GM19328 (cell line): ENCODE measurements around the gene CALHM4.
A peak's percentile ranks its signal among the peaks of the same experiment; 100 is the strongest.

Source experiments
- ATAC-seq: cut with Tn5 transposase; IDR thresholded peaks from one replicate; pipeline ENCODE4 v1.9.1; 2021; ENCODE audit warnings: mild to moderate bottlenecking, moderate library complexity; ENCODE audit not compliant: unreplicated experiment

CALHM4 gene

DNA sequence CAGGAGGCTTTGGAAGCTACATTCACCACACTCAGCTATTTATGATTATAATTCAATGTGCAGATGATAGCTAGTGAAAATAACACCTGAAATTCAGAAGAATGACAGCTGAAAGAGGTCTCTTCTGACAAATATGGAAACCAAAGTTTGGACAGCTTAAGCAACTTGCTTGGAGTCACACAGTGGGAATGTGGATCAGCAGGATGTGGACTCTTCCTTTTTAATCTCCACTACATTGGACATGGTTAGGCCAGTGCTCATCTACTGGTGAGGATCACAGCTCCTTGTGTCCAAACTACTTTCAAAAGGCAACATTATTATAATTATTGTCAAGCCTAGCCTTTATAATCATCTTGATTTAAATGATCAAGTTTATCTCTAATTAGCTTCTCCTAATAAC is 18.4 kb upstream of the CALHM4 start:
- ATAC-seq, result no peak

DNA sequence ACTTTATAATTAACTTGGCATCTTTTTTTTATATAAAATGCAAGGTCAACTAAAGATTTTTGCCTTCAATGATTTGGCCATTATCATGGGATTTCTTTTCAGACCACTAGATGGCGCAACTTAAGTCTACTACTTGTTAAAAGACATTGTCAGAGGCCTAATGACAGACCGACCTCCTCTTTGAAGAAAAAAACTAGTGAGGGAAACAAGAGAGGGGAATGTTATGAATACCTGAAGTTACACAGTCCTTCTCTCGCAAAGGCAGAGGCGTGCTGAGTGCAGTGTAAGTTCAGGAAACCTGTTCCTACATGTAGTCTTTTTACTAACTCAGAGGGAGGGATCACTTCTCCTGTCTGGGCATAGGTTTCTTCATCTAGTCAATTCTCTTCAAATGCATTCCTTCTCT is 17.3 kb upstream of the CALHM4 start:
- peak; percentile 56 for ATAC-seq

DNA sequence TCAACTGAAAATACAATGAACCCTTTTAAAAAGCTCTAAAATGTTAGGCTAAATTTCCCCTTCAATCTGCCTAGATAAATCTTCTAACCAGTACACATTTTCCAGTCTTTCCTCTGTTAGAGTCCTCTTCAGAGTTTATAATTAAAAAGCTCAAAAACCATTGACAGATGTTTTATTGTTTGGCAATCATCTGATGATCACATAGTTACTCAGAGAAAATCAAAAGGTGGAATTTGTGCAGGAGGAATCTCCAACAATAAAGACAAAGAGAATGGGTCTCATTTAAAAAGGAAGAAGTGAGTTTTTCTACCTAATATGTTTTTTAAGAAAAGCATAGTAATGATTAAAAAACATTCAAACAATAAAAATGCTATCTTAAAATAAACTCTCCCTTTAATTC is 11.1 kb upstream of the CALHM4 start:
- ATAC-seq, result no peak

DNA sequence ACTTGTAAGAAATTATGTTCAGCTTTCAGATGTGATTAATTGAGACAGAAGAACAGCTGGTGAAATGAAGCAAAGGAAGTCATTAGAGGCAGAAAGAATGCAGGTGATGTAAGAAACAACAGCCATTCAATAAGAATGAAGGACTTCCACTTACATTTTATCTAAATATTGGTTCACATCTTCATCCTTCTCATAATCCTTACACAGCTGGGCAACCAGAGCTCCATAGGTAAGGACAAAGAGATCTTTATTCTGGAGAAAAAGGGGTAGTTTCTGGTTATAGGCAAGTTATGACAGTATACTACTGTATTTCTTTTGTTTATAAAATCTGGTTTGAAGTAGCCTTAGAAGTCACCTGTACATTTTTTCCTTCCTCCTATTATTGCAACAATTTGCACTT is 10.4 kb upstream of the CALHM4 start:
- no peak for ATAC-seq

DNA sequence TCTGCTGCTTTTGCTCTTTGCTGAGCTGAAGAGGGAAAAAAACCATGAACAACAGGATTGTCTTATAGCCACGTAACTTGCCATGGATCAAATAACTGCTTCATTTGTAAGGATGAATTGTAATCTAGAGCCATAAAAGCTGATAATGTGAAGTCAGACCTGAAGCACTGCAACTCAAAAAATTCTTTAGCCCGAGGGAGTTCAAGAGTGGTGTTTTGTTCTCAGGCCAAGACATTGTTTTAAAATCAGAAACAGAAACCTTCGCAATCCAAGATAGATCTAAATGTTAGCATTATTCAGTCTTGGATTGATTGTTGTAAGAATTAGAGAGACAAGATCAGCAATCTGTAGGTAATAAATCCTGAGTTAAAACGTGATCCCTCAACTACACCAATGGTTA is 7.9 kb upstream of the CALHM4 start, which contains the start of gene TRAPPC3L:
Gene TRAPPC3L (minus strand): TSS at position 34 of the 400 bp plus-strand sequence. CDS start 170 bp downstream, outside the sequence.
- ATAC-seq, result no peak

DNA sequence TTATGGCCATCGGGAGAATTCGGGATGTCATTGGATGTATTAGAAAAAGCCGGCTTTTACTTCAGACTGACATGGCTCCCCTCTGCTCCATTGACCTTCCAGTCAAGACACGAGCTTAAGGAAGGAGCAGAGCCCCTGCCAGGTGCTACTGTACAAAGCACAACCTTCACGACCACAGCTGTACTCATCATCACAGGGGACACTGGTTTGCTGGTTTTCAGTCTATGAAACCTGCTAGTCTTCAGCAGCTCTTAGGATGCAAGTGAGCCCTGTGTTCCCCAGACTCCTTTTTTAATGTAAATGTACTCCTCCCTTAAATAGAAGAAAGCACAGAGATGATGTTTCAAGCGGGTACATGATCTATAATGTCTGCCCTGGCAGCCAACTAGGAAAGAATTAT is 6.2 kb upstream of the CALHM4 start:
- no peak for ATAC-seq

DNA sequence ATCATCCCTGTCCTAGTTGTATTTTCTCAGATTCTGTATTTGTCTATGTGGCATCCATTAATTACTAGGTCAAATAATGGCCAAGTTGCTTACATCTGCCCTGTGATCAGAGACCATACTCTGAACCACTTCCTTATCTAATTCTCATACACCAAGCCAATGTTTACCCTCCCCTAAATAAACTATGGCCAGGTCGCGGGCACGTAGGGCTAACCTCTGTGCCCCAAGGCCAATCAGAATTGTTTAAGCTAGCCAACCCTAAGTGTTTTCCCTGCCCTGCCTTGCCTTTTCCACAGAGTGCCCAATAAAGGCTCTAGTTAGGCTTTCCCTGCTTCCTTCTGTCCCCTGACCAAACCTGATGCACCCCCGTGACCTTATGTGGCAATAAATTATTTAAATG is 2.8 kb upstream of the CALHM4 start:
- no peak for ATAC-seq

DNA sequence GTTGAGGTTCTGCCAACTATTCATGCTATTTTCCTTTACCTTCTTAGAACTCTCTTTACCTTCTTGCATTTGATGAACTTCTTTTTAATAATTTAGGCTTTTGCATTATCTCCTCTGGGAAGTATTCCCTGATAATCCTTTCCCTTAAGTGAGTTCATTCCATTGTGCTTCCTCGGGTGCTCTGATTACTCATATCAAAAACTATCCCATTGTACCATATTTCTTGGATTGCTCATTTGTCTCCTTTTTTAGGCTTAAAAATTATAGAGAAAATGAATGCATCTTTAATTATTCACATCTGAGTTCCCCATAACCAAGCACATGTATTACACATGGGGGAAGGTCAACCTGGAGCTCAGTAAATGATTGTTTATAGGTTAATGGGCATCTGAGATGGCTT is 2.5 kb downstream of the CALHM4 start:
- ATAC-seq, result no peak

DNA sequence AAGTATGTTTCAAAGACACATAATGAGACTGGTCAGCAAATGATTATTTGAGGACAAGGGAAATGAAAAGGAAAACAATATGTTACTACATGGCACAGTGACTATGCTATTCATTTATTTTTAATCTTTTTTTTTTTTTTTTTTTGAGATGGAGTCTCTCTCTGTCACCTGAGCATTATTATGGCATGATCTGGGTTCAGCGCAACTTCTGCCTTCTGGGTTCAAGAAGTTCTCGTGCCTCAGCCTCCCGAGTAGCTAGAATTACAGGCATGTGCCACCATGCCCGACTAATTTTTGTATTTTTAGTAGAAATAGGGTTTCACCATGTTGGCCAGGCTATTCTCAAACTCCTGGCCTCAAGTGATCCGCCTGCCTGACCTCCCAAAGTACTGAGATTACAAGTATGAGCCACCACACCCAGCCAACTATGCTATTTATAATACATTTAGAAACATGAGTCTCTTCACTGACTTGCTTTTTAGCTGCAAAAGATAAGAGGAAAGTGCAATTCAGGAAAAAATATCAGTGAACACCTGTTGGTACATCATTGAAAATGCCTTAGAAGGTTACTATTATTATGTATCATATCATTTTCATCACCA is 3.4 kb downstream of the CALHM4 start:
- no peak for ATAC-seq

DNA sequence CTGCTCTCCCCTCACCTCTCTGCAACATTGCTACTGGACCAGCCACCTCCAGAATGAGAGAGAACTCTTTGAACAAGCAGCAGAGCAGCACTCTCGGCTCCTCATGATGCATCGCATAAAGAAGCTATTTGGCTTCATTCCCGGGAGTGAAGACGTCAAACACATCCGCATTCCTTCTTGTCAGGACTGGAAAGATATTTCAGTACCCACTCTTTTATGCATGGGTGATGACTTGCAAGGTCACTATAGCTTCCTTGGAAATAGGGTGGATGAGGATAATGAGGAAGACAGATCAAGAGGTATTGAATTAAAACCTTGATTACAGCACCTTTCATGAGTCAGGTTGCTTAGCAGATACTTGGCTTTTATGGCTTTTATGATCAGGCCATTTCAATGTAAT is 4.3 kb downstream of the CALHM4 start:
- ATAC-seq, result no peak

DNA sequence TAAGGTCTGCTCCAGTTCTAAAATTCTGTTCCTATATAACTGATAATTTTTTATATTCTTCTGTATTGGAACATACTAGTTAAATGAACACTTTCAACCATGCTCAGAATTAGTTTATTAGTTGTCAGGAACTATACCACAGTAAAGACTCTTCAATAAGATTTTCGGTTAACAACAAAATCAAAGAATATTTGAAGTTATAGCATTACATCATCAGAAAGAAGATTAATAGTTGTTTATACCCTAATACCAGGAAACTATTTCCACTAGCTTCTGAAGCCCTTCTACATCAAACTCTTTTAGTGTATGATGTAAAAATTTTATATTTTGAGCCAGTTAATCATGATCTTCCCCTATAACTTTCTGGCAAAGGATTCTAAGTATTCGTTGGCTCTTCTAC is 6.6 kb downstream of the CALHM4 start:
- ATAC-seq, result no peak

DNA sequence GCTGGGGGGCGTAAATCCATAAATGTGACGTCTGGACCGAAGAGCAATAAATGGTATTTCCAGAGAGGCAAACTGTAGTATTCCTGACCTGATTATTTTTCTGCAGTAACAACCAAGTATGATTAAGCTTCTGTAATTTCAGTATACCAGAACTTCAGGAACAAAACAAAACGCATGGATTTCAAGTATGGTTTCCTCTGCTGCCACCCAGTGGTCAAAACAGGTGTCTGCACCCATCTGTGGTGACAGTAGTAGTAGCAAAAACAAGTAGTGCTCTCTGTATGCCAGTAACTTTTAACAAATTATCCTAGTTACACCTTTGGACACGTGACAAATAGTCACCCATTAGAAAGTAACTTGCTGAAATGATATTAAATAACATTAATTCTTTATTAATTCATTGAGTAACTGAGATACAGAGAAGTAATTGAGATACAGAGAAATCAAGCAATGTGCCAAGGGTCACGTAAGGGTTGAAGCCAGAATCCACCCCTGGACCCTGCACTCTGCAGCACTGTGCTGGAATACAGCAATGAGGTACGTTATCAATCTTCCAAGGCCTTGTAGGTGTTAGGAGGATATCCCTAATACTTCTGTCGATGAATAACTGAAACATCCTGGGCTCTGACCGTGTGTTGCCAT is 7.9 kb downstream of the CALHM4 start:
- ATAC-seq, result peak; percentile 47

DNA sequence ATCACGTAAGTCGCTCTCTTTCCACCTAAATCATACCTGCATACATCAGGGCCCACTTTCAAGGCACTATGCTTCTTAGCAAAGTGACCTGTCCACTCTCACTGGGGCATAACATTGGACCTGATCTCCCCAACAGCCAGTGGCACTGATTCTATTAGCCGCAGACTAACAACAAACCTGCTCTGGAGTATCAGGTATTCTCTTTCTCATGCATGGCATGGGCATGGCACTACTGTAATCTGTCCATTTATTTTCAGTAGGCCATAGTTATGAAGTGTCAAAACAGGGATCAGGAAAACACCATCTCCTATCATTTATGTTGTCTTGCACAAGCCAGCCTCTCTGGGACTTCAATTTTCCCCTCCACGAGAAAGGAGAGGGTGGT is 8.5 kb downstream of the CALHM4 start:
- ATAC-seq, result no peak

DNA sequence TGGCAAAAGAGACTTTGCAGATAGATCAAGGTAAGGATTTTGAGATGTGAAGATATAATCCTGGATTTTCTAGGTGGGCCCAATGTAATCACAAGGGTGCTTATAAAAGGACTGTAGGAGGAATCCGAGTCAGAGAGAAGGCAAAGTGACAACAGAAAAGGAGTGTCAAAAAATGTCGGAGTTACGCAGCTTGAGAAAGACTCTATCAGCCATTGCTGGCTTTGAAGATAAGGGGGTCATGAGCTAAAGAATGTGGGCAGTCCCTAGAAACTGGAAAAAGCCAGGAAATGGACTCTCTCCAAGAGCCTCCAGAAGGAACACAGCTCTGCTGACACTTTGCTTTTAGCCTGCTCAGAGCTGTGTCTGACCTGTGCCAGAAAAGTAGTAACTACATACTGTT is 9.1 kb downstream of the CALHM4 start:
- ATAC-seq, result no peak

DNA sequence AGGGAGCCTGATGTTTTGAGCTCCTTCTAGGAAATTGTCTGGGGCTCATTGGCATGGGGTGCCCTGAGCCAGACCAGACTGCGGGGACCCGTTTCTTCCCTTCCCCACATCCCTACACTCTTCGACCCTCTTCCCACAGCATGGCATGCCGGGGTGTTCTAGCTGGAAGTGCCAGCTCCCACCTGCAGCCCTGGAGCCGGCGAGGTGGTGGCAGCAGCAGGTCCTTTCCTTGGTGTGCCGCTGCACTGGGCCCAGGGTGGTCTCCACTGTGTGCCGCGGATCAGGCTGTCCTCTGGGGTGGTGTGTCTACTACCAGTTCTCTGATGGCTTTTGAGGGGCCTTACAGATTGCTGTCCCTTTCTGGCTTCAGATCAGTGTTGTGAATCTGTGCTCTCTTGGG is 10.3 kb downstream of the CALHM4 start:
- no peak for ATAC-seq

DNA sequence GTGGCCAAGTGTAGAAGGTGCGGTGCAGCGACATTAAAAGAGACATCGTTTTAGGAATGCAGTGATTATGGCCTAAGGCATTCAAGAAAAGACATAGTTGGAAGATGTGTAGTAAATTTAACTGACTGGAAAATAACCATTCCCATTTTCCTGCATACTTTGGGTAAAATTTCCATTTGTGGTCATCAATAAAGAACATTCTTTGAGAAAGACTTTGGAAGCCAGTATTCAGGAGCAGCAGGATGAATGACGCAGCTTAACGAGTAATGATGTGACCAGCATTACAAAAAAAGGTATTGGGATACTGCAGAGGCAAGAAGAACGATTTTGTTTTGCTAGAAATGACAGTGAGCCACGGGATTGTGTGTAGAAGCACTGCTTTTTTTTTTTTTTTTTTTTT is 10.8 kb downstream of the CALHM4 start:
- no peak for ATAC-seq

DNA sequence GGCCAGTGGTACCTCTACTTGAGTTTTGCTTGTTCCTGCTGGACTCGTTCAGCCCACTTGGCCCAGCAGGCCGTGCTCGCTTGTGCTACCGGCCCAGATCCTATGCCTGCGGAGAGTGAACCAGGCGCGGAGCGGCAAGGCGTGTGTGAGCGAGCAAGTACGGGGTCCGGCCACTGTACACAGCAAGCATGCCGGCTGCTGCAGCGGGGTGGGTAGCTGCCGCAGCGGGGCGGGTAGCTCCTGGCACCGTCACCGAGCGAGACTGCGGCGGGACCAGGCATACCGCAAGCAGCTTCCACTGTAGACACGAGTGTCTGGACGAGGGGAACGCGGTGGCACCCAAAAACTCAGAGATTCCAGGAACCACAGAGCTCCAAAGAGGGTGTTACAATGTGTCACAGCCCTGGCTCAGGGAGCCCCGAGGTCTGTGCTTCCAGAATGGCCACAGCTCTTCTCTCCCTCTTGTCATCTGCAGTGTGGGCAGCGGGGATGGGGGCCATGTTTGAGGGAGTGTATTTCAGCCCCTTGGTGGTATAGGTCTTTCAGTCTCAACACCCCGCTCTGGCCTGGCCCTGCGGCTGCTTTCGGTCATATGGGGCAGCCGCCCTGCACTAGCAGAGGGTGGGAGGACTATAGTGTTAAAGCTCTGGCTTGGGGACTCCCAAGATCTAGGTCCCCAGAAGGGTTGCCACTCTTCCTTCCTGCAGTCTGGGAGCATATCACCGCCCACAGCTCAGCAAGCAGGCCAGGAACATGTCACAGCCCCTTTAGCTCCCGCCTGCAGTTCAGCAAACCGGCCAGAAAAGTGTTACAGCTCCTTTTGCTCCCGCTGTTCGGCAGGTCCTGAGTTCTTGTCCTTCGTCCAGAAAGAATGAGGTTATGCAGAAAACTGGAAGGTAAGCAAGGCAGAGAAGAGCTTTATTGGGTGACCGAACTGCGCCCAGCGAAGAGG is 11.6 kb downstream of the CALHM4 start:
- ATAC-seq, result no peak

DNA sequence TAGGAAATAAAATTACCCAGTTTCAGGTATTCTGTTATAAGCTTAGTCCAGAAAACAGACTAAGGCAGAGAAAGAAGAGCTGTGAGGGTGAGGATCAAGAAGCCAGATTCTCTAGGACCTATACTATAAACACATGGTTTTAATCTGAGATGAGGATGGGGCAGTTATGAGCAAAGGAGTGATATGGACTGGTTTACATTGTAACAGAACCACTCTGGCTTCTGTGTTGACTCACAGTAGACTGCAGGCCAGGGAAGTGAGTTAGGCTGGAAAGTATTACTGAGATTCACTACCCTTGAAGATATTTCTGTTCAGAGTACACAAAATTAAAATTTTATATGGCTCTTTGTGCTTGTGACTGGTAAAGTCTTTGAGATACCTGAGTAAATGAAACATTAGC is 14.6 kb downstream of the CALHM4 start:
- no peak for ATAC-seq

DNA sequence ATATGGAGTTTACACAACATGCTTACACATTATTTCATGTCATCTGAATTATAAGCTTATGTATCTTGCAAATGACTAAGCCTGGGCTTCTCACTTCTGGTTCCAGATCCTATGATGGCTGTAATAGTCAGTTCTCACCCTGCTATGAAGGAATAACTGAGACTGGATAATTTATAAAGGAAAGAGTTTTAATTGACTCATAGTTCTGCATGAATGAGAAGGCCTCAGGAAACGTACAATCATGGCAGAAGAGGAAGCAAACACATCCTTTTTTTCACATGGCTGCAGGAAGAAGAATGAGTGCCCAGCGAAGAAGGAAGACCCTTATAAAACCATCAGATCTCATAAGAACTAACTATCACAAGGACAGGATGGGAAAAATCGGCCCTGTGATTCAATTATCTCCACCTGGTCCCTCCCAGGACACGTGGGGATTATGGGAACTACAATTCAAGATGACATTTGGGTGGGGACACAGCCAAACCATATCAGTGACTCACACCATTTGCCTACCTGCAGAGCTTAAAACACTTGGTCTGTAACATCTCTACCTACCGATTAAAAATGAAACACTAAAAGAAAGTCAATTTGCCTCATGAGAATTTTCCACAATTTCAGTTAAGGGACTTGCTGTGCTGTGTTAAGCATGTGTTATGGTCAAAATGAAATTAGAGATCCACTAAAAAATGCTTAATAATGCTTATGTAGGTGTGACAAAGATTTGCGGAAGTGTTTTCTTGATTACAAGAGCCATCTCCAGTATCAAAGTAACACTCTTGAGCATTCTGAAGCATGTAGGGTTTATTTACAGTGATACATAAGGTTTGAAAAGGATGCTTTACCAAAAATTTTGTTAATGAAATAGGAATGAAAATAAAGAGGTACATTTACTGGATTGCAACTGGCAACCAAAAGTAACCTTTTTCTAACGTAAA is 15.5 kb downstream of the CALHM4 start:
- ATAC-seq, result no peak

DNA sequence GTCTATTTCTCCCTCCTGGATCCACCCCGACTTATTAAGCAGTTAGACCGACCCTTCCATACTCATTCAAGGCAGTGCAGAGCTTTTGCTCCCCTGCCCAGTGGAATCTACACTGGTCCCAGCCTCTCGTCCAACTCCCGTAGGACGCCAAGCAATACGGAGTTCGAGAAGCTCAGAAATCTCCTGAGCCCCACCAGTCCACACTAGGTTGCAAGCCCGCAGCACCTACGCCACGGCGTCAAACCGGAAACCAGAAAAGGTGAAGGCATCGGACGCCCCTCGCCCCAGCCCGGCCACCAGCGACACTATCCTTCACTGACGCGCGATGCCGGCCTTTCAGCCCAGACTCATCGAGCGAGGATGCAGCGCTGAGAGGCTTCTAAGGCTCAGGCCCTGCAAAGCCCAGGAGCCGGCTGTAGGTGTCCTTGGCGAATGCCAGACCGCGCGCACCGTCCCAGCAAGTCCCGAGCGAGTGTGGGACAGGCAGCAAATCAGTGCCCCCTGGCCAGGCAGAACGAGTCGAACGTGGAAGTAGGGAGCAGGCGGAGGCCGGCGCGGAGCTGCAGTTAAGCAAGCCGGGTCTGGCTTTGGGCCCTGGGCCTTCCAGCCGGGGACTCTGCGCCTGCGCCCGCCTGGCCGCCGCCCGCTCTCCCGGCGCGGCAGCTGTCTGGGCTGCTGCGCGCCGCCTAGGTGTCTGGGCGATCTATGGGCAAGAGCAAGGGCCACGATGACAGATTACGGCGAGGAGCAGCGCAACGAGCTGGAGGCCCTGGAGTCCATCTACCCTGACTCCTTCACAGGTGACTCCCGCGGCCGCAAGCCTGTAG is 17.5 kb downstream of the CALHM4 start, which contains the start of gene RWDD1:
Gene RWDD1 (plus strand): TSS at position 649 of the 827 bp plus-strand sequence. CDS start 79 bp downstream, at position 728.
- peak; percentile 89 for ATAC-seq
